ENCODE data around the gene PDZK1.
A peak's percentile ranks its signal among the peaks of the same experiment; 100 is the strongest.
"Not testable (repeated sequence)": the region's sequence is repeated elsewhere in the genome, so short reads cannot be mapped to it uniquely, and the experiment has no call there.

PDZK1 gene

GRCh38 chr1:145708063-145708462 is 895 bp upstream of the PDZK1 start:
- no peak for DNase-seq

- no peak for DNase-seq
These were observed 993 bp downstream of the PDZK1 start for GRCh38 chr1:145706086-145706664.

GRCh38 chr1:145705622-145706021 is 1.5 kb downstream of the PDZK1 start:
- no peak for DNase-seq

- no peak for DNase-seq
These were observed 4.3 kb downstream of the PDZK1 start for GRCh38 chr1:145702826-145703225.

GRCh38 chr1:145702052-145702451 is 5.1 kb downstream of the PDZK1 start:
- no peak for DNase-seq

GRCh38 chr1:145701306-145701862 is 5.8 kb downstream of the PDZK1 start:
- DNase-seq, result no peak

GRCh38 chr1:145696630-145696960 is 10.6 kb downstream of the PDZK1 start:
- no peak for DNase-seq

GRCh38 chr1:145695821-145696629 is 11.1 kb downstream of the PDZK1 start:
- DNase-seq, result peak; percentile 11 to 39

GRCh38 chr1:145692785-145693443 is 14.3 kb downstream of the PDZK1 start:
- no peak for DNase-seq

- no peak for DNase-seq
These were observed 16.3 kb downstream of the PDZK1 start for GRCh38 chr1:145690587-145691558.

GRCh38 chr1:145689922-145690321 is 17.2 kb downstream of the PDZK1 start:
- no peak for DNase-seq

GRCh38 chr1:145688924-145689323 is 18.2 kb downstream of the PDZK1 start:
- DNase-seq, result no peak

GRCh38 chr1:145688328-145688727 is 18.8 kb downstream of the PDZK1 start:
- no peak for DNase-seq

- not testable (repeated sequence) for DNase-seq
These were observed 21.1 kb downstream of the PDZK1 start for GRCh38 chr1:145686078-145686477.

GRCh38 chr1:145684858-145685257 is 22.3 kb downstream of the PDZK1 start:
- not testable (repeated sequence) for DNase-seq

- DNase-seq, result not testable (repeated sequence)
These were observed 34.0 kb downstream of the PDZK1 start for GRCh38 chr1:145673217-145673616.

GRCh38 chr1:145670995-145671745 is 36.0 kb downstream of the PDZK1 start:
- DNase-seq, result not testable (repeated sequence)

GRCh38 chr1:145665015-145665414 is 42.2 kb downstream of the PDZK1 start:
- DNase-seq, result not testable (repeated sequence)

- DNase-seq, result peak; percentile 24 to 41
These were observed 44.7 kb downstream of the PDZK1 start for GRCh38 chr1:145662502-145662901.

- not testable (repeated sequence) for DNase-seq
These were observed 50.8 kb downstream of the PDZK1 start for GRCh38 chr1:145656245-145656943.

- not testable (repeated sequence) for DNase-seq
These were observed 63.2 kb downstream of the PDZK1 start for GRCh38 chr1:145643990-145644389.

Data from SHP77 (cell line).